ENCODE measurements around the gene DEPDC5. TPM values are rescaled to one million over a fixed set of nuclear protein-coding genes. Genes with fewer than 3 reads are reported as not detected.

Gene DEPDC5
- total and polyA plus RNA-seq, 2 donors (not counting 1 experiment from before 2014, with no cell fraction given): 35.5 to 124 TPM

DNA sequence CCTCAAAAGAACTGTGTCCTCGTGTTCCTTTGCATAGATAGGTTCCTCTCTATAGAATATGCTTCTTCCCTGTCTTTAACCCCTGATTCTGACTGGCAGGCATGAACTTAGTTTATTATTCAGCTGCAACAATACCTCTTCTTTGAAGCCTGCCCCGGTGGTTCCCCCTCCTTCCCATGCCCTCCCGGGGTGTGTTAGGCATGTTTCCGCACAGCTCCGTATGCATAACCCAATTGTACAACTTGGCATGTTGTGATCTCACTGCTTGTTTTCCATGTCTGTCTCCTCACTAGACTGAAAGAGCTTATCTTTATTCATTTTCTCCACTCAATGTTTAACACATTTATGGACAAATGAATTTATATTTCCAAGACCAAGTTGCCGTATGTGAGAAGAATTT, 72.6 kb downstream of the DEPDC5 start:
- H3K27ac ChIP-seq (ENCODE audit: low read length in 2 of 2): no peak overlapping the region
- H3K9me3 ChIP-seq (ENCODE audit: control extremely low read depth in 1 of 3, control insufficient read depth in 2 of 3, insufficient read depth in 1 of 3, low read length in 2 of 3): no peaks in the 10 kb centered on the region
- H3K9ac ChIP-seq (ENCODE audit: low read length): no peak overlapping the region
- no peak for ATAC-seq (ENCODE audit: low read depth)
- H2AFZ ChIP-seq (ENCODE audit: insufficient read depth, low read depth, low read length, poor library complexity, severe bottlenecking): no peak overlapping the region
- POLR2A ChIA-PET: no interaction called here
- no peak overlapping the region for H3K4me3 ChIP-seq (ENCODE audit: control extremely low read depth in 1 of 5, extremely low read depth in 1 of 5, insufficient read depth in 1 of 5, low read depth in 2 of 5, low read length in 4 of 5)
- no peaks in the 10 kb centered on the region for H3K4me1 ChIP-seq (ENCODE audit: control insufficient read depth in 2 of 2, insufficient read depth in 2 of 2, low read length in 2 of 2)
- no peaks in the 10 kb centered on the region for H4K20me1 ChIP-seq (ENCODE audit: control insufficient read depth, insufficient read depth, low read length, poor library complexity, severe bottlenecking)
- H3K27ac Mint-ChIP-seq: no peak overlapping the region
- no peaks in the 10 kb centered on the region for H3K27me3 ChIP-seq (replicated peaks in 1 of 4; ENCODE audit: control extremely low read depth in 1 of 4, control insufficient read depth in 3 of 4, insufficient read depth in 4 of 4, low read length in 3 of 4)
- no peaks in the 10 kb centered on the region for H3K9me3 Mint-ChIP-seq (ENCODE audit: insufficient read depth)
- no peaks in the 10 kb centered on the region for H3K27me3 Mint-ChIP-seq
- intact Hi-C loops (cut with micrococcal nuclease): loop anchor here (5.0 kb wide), 1 partner anchor 121 kb away; no protein-coding TSS in a partner anchor
- WGBS (ENCODE audit: insufficient coverage): 84% methylated on average over 2 of the region's 6 CpGs
- no peak overlapping the region for H3K4me3 Mint-ChIP-seq
- CTCF ChIA-PET: no interaction called here
- peaks cover 9% of the 10 kb centered on the region for H3K4me1 Mint-ChIP-seq
- peaks cover 15 to 63% of the 10 kb centered on the region in 2 experiments for H3K36me3 ChIP-seq (replicated peaks in 1 of 2; ENCODE audit: control extremely low read depth in 1 of 2, control insufficient read depth in 1 of 2, extremely low read depth in 1 of 2, insufficient read depth in 2 of 2, low read length in 1 of 2)
- TF ChIP-seq CTCF (IDR thresholded peaks at IDR 0.05): no peak
- no peak for TF ChIP-seq EZH2 (IDR thresholded peaks at IDR 0.05; ENCODE audit: borderline replicate concordance, insufficient read depth, low read depth, low read length, poor library complexity, severe bottlenecking)
- DNase-seq: no peak
- H3K79me2 ChIP-seq (ENCODE audit: control insufficient read depth, insufficient read depth, low read length): no peaks in the 10 kb centered on the region
- no peak overlapping the region for H3K4me2 ChIP-seq (replicated peaks; ENCODE audit: low read depth, low read length, poor library complexity, severe bottlenecking)

- H3K4me1 Mint-ChIP-seq: peaks cover 6% of the 10 kb centered on the region
- H3K27ac Mint-ChIP-seq: peak overlapping the region; percentile 61
- ATAC-seq (ENCODE audit: low read depth) (no peak), DNase-seq (no peak)
- Histone ChIP-seq H2AFZ (ENCODE audit: insufficient read depth, low read depth, low read length, poor library complexity, severe bottlenecking) (no peak overlapping the region), H3K27ac (ENCODE audit: low read length in 2 of 2) (no peak overlapping the region), H3K4me2 (replicated peaks; ENCODE audit: low read depth, low read length, poor library complexity, severe bottlenecking) (no peak overlapping the region), H3K4me3 (ENCODE audit: control extremely low read depth in 1 of 5, extremely low read depth in 1 of 5, insufficient read depth in 1 of 5, low read depth in 2 of 5, low read length in 4 of 5) (no peak overlapping the region), H4K20me1 (ENCODE audit: control insufficient read depth, insufficient read depth, low read length, poor library complexity, severe bottlenecking) (no peaks in the 10 kb centered on the region), H3K79me2 (ENCODE audit: control insufficient read depth, insufficient read depth, low read length) (no peaks in the 10 kb centered on the region), H3K4me1 (ENCODE audit: control insufficient read depth in 2 of 2, insufficient read depth in 2 of 2, low read length in 2 of 2) (no peaks in the 10 kb centered on the region), H3K36me3 (replicated peaks in 1 of 2; ENCODE audit: control extremely low read depth in 1 of 2, control insufficient read depth in 1 of 2, extremely low read depth in 1 of 2, insufficient read depth in 2 of 2, low read length in 1 of 2) (peaks cover 11 to 52% of the 10 kb centered on the region in 2 experiments), H3K9me3 (ENCODE audit: control extremely low read depth in 1 of 3, control insufficient read depth in 2 of 3, insufficient read depth in 1 of 3, low read length in 2 of 3) (no peaks in the 10 kb centered on the region), H3K27me3 (replicated peaks in 1 of 4; ENCODE audit: control extremely low read depth in 1 of 4, control insufficient read depth in 3 of 4, insufficient read depth in 4 of 4, low read length in 3 of 4) (no peaks in the 10 kb centered on the region), H3K9ac (ENCODE audit: low read length) (no peak overlapping the region)
- no peak overlapping the region for H3K4me3 Mint-ChIP-seq
- no peaks in the 10 kb centered on the region for H3K27me3 Mint-ChIP-seq
- intact Hi-C loops (cut with micrococcal nuclease): loop anchor here (5.0 kb wide), 1 partner anchor 119 kb away; no protein-coding TSS in a partner anchor
- WGBS (ENCODE audit: insufficient coverage): 100% methylated on average over 1 of the region's 5 CpGs
- TF ChIP-seq CTCF (IDR thresholded peaks at IDR 0.05): no peak
- no peak for TF ChIP-seq EZH2 (IDR thresholded peaks at IDR 0.05; ENCODE audit: borderline replicate concordance, insufficient read depth, low read depth, low read length, poor library complexity, severe bottlenecking)
- H3K9me3 Mint-ChIP-seq (ENCODE audit: insufficient read depth): no peaks in the 10 kb centered on the region
- ChIA-PET CTCF (no interaction called here), POLR2A (no interaction called here)
Observed at GRCh38 chr22:31828739-31829138, 74.9 kb downstream of the DEPDC5 start.

Data from B cell (primary cell).